ENCODE data around the gene C2orf69. TPM values are rescaled to one million over a fixed set of nuclear protein-coding genes. Genes with fewer than 3 reads are reported as not detected.

Gene C2orf69
- total RNA-seq, 2 donors from 2014 or later, result 17.8 to 18.1 TPM

- no peak overlapping the region for H3K4me3 ChIP-seq
- peaks cover 3% of the 10 kb centered on the region for H3K4me1 ChIP-seq
- intact Hi-C loops (cut with DNase I), result no loop called here
- no peaks in the 10 kb centered on the region for H3K9me3 ChIP-seq
- H3K9ac ChIP-seq (ENCODE audit: low read depth in 2 of 2, low read length in 2 of 2), result no peak overlapping the region
- no peak for DNase-seq
- no peak for TF ChIP-seq CTCF (IDR thresholded peaks at IDR 0.05)
- no peak overlapping the region for H3K27ac ChIP-seq
- H3K27me3 ChIP-seq, result no peaks in the 10 kb centered on the region
- peaks cover 22% of the 10 kb centered on the region for H3K36me3 ChIP-seq
Observed at GRCh38 chr2:199962203-199962602, 51.1 kb downstream of the C2orf69 start.

- no peak for DNase-seq
- no peak overlapping the region for H3K9ac ChIP-seq (ENCODE audit: low read depth in 2 of 2, low read length in 2 of 2)
- H3K4me1 ChIP-seq, result no peaks in the 10 kb centered on the region
- H3K4me3 ChIP-seq, result no peak overlapping the region
- TF ChIP-seq CTCF (IDR thresholded peaks at IDR 0.05), result no peak
- no peaks in the 10 kb centered on the region for H3K27me3 ChIP-seq
- no peak overlapping the region for H3K27ac ChIP-seq
- intact Hi-C loops (cut with DNase I), result no loop called here
- peaks cover 15% of the 10 kb centered on the region for H3K36me3 ChIP-seq
- H3K9me3 ChIP-seq, result no peaks in the 10 kb centered on the region
Observed at GRCh38 chr2:199966405-199966804, 55.3 kb downstream of the C2orf69 start.

GRCh38 chr2:199966976-199967375, 55.9 kb downstream of the C2orf69 start:
- no peak overlapping the region for H3K9ac ChIP-seq (ENCODE audit: low read depth in 2 of 2, low read length in 2 of 2)
- intact Hi-C loops (cut with DNase I), result no loop called here
- no peaks in the 10 kb centered on the region for H3K4me1 ChIP-seq
- no peaks in the 10 kb centered on the region for H3K9me3 ChIP-seq
- no peak for DNase-seq
- no peak for TF ChIP-seq CTCF (IDR thresholded peaks at IDR 0.05)
- H3K36me3 ChIP-seq, result peaks cover 13% of the 10 kb centered on the region
- no peak overlapping the region for H3K4me3 ChIP-seq
- no peak overlapping the region for H3K27ac ChIP-seq
- no peaks in the 10 kb centered on the region for H3K27me3 ChIP-seq

GRCh38 chr2:199968126-199968525, 57.0 kb downstream of the C2orf69 start:
- Histone ChIP-seq H3K36me3 (peaks cover 10% of the 10 kb centered on the region), H3K4me1 (no peaks in the 10 kb centered on the region), H3K4me3 (no peak overlapping the region), H3K9me3 (no peaks in the 10 kb centered on the region), H3K27me3 (no peaks in the 10 kb centered on the region), H3K9ac (ENCODE audit: low read depth in 2 of 2, low read length in 2 of 2) (no peak overlapping the region), H3K27ac (no peak overlapping the region)
- intact Hi-C loops (cut with DNase I), result no loop called here
- no peak for TF ChIP-seq CTCF (IDR thresholded peaks at IDR 0.05)
- DNase-seq, result no peak

GRCh38 chr2:199972088-199972626, 61.1 kb downstream of the C2orf69 start:
- Histone ChIP-seq H3K27me3 (no peaks in the 10 kb centered on the region), H3K9me3 (no peaks in the 10 kb centered on the region), H3K4me3 (no peak overlapping the region), H3K36me3 (no peaks in the 10 kb centered on the region), H3K4me1 (no peaks in the 10 kb centered on the region), H3K9ac (ENCODE audit: low read depth in 2 of 2, low read length in 2 of 2) (no peak overlapping the region), H3K27ac (no peak overlapping the region)
- DNase-seq, result no peak
- intact Hi-C loops (cut with DNase I), result loop anchor here (10.0 kb wide), 1 partner anchor 763 kb away; no protein-coding TSS in a partner anchor
- TF ChIP-seq CTCF (IDR thresholded peaks at IDR 0.05), result no peak

All from colonic mucosa (tissue), 4 donors.